Stimulated activated CD4-positive, alpha-beta T cell treated with anti-CD3 and anti-CD28 coated beads, Interleukin-1b, Interleukin-23, amount 100 ng/mL, for 24 hours (primary cell): ENCODE data around the gene GRM5.
"Not testable (repeated sequence)": the region's sequence is repeated elsewhere in the genome, so short reads cannot be mapped to it uniquely, and the experiment has no call there.

Experiments
- DNase-seq, 4 experiments: peaks; one replicate each; pipeline ENCODE4 v3.0.0-alpha.2; 2020; ENCODE audit warnings: low read depth in 4 of 4, low spot score in 1 of 4

Gene GRM5

DNA sequence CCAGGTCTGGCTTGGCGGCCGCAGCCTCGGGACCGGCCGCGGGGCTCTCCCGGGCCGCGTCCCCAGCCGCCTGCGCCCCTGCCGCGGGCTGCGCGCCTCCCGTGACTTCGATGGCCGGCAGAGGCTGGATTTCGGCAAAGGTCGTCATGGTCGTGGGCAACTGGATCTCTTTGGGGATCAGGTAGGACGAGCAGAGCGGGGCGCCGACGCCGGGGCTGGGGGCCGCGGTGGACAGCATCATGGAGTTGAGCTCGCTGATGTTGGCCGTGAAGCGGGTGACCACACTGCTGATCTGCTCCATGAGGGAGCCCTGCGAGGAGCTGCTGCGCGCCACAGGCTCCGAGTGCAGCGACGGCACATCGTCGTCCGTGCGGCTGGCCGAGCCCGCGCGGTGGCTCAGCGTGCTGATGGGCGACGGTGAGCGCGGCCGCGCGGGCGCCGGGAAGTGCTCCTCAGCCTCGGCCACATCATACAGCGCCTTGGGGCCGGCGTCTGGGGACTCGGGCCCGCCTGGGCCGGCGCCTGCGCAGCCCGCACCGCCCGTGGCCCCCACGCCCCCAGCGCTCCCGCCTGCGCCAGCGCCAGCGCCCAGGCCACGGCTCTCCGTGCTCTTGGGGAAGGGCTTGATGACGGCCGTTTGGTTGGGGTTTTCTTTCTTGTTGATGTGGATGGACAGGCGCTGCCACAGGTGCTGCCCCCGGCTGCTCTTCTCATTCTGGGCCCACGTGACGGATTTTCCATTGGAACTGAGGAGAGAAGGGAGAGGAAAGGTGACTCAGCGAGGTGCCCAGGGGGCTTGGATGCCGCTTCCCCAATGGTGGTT is 556.8 kb downstream of the GRM5 start:
- DNase-seq, result peak in 2 of 4 experiments; percentile 1 to 9

GRCh38 chr11:88508418-88508758 is 557.4 kb downstream of the GRM5 start:
- no peak for DNase-seq

DNA sequence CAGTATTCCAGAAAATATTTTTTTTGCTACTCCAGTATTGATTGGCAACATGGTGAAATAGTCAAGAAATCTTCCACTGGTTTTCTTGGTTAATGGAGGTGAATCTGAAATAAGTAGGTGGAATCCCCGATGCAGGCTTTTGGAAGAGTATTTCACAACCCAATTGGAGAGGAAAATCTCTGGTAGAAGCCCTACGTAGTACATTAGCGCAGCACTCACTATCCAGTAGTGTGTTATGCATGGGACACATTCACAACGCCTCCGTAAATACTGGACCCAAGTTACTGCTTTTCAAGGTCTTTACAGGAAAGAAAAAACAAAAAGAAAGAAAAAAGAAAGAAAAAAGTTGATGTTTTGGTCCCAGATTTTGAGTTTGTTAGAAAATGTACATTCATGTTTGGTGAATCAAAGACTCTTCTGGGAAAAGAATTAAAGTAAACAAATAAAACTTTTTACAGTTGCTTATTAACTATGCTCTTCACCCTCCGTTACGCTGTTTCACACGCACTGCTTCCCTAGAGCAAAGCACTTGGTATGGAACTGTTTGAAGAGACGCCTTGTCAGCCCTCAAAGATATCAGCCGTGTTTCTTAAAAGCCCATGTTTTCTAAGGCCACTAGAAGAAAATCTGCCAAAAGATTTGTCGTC is 557.9 kb downstream of the GRM5 start:
- DNase-seq, result no peak

DNA sequence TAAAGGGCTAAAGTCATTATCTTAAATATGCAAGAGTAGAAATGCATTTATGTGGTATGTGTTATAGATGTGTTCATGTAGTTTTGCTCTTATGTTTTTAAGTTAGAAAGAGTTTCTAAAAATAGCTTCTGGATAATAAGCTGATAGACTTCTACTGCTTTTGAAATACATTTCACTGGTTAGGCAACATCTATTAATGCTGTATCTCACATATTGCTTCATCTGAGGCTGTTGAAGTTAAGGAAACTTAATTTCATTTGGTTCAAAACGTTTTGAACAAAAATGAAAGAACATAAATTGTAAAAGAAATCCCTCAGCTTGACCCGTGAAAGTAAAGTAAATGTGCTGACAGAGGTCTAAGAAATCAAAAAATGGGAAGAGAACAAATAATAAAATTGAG is 564.2 kb downstream of the GRM5 start:
- no peak for DNase-seq

DNA sequence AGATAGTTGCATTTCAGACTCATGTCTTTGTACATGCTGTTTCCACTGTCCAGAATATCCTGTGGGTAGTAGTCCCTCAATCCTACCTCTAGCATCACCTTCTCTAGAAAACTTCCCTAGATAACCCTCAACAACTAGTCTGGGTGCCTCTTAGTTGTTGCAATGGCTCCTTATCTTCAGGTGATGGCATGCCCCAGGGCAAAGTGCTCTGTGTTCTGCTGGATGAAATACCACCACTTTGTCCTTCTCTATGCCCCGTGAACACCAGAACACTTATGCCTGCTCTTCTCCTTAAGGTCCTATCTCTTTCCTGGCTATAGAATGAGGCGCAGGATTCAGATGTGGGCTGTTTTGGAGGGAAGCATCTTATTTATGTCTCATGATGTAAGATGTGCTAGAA is 569.9 kb downstream of the GRM5 start:
- DNase-seq, result no peak

GRCh38 chr11:88494848-88495247 is 570.9 kb downstream of the GRM5 start:
- no peak for DNase-seq

DNA sequence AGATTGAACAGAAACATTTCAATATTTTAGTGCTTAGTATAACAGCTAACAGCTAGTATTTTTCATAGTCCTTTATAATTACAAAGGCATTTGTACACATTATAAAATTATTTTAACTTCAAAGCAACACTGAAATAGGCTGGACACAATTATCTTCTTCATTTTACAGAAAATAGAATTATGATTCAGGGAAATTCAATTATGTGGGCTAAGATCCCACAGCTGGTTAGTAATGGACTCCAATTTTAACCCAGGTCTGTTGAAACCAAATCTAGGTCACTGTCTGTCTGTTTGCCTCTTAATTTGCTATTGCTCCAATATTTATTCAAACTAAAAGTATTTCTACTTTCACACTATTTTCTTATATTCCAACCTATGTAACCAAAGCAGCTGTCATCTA is 574.1 kb downstream of the GRM5 start:
- no peak for DNase-seq

- DNase-seq, result no peak
Observed at GRCh38 chr11:88489030-88489429, 576.8 kb downstream of the GRM5 start.

GRCh38 chr11:88487646-88488045 is 578.1 kb downstream of the GRM5 start:
- DNase-seq, result no peak

DNA sequence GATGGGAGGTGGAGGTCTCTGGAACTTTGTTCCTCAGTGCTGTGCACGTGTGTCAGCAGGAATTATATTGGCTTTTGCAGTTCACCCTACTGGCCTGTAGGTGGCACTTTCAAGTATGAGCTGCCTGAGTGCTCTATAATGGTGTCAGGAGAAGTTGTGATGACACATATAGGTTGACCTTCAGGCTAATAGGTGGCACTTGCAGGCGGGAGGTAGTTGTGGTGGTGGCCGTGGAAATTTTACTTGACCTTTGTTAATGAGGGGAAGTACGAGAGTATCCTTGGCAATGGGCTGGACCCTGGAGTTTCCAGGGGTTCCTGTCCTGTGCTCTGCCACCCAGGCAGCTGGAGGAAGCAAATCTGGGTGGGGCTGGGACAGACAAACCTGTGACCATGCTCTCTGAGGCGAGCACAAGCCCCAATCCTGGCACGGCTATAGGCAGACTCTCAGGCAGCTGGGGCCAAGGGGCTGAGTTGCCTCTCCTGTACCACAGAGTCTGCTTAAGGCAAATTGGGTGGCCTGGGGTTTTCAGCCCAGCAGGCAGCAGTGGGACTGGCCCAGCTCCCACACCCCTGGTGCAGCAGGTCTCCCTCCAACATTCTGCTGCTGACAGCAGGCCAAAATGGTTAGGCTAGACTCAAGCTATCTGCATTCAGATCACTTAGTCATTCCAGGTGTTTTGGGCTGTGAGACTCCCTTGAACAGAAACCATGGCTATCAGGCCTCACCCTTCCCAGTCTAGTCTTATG is 580.7 kb downstream of the GRM5 start:
- DNase-seq, result peak in 1 of 4 experiments; percentile 10

DNA sequence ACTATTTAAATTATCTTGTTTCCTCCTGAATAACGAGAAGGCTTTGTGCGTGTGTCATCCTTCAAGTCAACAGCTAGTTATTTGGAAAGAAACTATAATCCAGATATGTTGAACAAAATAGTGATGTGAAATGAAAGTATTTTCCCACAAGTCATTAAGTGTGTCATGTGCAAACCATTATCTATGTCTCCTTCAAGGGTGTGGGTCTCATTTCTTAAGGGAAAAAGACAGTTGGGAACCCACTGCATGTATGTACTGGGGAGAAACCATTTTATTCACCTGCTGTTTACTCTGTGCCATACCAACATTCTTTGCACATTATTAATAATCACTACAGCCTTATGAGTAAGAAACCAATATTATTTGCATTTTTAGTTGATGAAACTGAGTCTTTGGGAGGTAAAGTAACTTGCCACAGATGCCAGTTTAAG is 582.9 kb downstream of the GRM5 start:
- no peak for DNase-seq

GRCh38 chr11:88480223-88480622 is 585.6 kb downstream of the GRM5 start:
- DNase-seq, result no peak

GRCh38 chr11:88478136-88478815 is 587.5 kb downstream of the GRM5 start:
- no peak for DNase-seq

GRCh38 chr11:88475991-88476418 is 589.8 kb downstream of the GRM5 start:
- no peak for DNase-seq

- no peak for DNase-seq
Observed at GRCh38 chr11:88474655-88475054, 591.1 kb downstream of the GRM5 start.

DNA sequence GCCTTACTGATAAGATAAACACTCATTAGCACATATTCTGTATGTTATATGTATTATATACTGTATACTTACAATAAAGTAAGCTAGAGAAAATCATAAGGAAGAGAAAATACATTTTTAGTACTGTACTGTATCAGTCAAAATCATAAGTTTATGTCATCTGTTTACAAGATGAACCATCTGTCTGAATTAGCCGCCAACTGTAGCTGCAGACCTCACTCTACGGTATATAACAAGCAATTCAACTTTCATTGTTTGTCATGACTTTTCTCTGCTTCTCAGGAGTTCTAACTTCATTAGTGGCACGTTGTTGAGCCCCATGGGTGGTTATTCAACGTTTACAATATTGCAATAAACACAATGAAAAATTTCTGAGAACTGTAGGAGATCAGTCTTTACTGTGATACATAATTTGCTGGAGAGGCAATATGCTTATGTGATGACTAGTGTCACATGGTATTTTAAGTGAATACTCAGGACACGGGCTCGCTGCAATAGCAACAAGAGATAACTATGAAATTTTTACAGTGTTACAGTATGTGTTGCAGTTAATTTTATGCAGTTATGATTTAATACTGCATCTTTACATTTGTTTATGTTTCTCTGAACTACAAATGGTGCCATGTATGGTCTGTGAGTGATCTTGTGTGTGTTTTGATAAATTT is 596.1 kb downstream of the GRM5 start:
- no peak for DNase-seq

DNA sequence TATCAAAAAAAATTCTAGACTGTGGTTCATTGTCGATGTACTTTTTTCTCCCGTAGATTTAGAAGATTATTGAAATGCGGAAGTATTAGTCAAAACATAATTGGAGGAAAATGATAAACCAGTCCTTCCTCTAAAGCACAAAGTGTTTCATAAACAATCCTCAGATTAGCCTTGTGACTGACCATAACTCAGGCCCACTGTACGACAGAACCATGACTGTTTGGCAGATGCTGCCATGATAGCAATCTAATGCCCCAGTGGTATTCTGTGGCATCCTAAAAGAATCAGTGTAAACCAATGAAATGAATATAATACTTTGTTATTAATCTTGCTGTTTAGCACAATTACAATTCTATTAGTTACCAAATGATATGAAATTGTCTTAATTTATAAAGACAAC is 601.3 kb downstream of the GRM5 start:
- no peak for DNase-seq

DNA sequence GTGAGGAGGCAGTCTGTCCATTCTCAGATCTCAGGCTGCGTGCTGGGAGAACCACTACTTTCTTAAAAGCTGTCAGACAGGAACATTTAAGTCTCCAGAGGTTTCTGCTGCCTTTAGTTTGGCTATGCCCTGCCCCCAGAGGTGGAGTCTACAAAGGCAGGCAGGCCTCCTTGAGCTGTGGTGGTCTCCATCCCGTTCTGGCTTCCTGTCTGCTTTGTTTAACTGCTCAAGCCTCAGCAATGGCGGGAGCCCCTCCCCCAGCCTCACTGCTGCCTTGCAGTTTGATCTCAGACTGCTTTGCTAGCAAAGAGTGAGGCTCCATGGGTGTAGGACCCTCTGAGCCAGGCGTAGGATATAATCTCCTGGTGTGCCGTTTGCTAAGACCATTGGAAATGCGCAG is 602.5 kb downstream of the GRM5 start:
- not testable (repeated sequence) for DNase-seq

DNA sequence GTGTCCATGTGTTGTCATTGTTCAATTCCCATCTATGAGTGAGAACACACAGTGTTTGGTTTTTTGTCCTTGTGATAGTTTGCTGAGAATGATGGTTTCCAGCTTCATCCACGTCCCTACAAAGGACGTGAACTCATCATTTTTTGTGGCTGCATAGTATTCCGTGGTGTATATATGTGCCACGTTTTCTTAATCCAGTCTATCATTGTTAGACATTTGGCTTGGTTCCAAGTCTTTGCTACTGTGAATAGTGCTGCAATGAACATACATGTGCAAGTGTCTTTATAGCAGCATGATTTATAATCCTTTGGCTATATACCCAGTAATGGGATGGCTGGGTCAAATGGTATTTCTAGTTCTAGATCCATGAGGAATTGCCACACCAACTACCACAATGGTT is 607.7 kb downstream of the GRM5 start:
- not testable (repeated sequence) for DNase-seq

- no peak for DNase-seq
Observed at GRCh38 chr11:88455974-88456373, 609.8 kb downstream of the GRM5 start.

DNA sequence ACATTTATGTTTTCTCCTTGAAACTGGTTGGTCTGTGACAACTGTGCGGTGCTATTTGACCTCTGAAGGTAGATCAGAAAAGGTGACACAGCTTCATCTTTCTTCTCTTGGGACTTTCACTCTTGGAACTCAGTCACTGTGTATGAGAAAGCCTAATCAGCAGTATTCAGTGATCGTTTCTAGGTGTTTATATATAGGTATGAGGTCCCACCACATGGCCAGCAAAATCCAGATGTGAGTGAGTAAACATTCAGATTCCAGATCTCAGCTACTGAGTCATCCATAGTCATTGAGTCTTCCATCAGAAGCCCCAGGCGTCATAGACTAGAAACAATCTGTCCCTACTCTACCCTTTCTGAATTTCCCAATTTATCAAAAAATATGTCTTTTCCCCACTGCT is 610.9 kb downstream of the GRM5 start:
- no peak for DNase-seq
